Gastrocnemius medialis (tissue), 4 donors: ENCODE measurements around the gene TRMT11. TPM values are rescaled to one million over a fixed set of nuclear protein-coding genes. Genes with fewer than 3 reads are reported as not detected.
"Not testable (repeated sequence)": the region's sequence is repeated elsewhere in the genome, so short reads cannot be mapped to it uniquely, and the experiment has no call there.

Experiments used
- ATAC-seq, 2 donors: fragments of 150-250 bp; one replicate each; pipeline ENCODE4 v1.9.1; 2016
- DNase-seq, 2 donors: peaks; one replicate each; pipeline ENCODE4 v3.0.0-alpha.2; 2019
- H3K27ac ChIP-seq, 4 donors: fragments of 200-600 bp; sonication (generic); 1 replicate in 1 of 4; 2 replicates in 3 of 4; pipeline ENCODE4 v1.5.1; 2016 to 2018; ENCODE audit warnings: mild to moderate bottlenecking in 2 of 4, moderate library complexity in 1 of 4
- H3K27me3 ChIP-seq, 3 donors: fragments of 200-600 bp; sonication (generic) in 2 of 3; 1 replicate in 1 of 3; 2 replicates in 2 of 3; pipeline versions ENCODE4 v1.5.1 to v1.6.0; 2016 to 2019; ENCODE audit warnings: mild to moderate bottlenecking in 1 of 3, moderate library complexity in 1 of 3
- H3K36me3 ChIP-seq, 2 donors: fragments of 200-600 bp; sonication (generic) in 1 of 2; one replicate each; pipeline ENCODE4 v1.5.1; 2017 to 2018
- H3K4me1 ChIP-seq, 2 donors: fragments of 200-600 bp; sonication (generic) in 1 of 2; one replicate each; pipeline ENCODE4 v1.5.1; 2016 to 2017; ENCODE audit warnings: mild to moderate bottlenecking in 2 of 2
- H3K4me3 ChIP-seq, 4 donors: fragments of 200-600 bp; sonication (generic) in 3 of 4; 1 replicate in 1 of 4; 2 replicates in 3 of 4; pipeline ENCODE4 v1.5.1; 2016 to 2019; ENCODE audit warnings: mild to moderate bottlenecking in 2 of 4
- H3K9me3 ChIP-seq, 3 donors: fragments of 200-600 bp; sonication (generic) in 2 of 3; 1 replicate in 1 of 3; 2 replicates in 2 of 3; pipeline ENCODE4 v1.5.1; 2016 to 2019
- CTCF ChIP-seq, 5 experiments: fragments of 450-650 bp in 3 of 5; fragments of 200-600 bp in 2 of 5; sonication (generic) in 2 of 5; IDR thresholded peaks in 4 of 5; conservative IDR thresholded peaks in 1 of 5; 1 replicate in 4 of 5; 2 replicates in 1 of 5; pipeline ENCODE4 v1.5.1; 2016 to 2019; ENCODE audit warnings: antibody characterized with exemption in 5 of 5, mild to moderate bottlenecking in 3 of 5, moderate library complexity in 3 of 5
- POLR2A ChIP-seq, 2 donors: fragments of 450-650 bp; IDR thresholded peaks; one replicate each; pipeline ENCODE4 v1.6.1; 2017; ENCODE audit warnings: antibody characterized with exemption in 2 of 2, mild to moderate bottlenecking in 2 of 2, moderate library complexity in 2 of 2
- in situ Hi-C, 4 donors: fragments of 200-750 bp; cut with MboI; loops; one replicate each; pipeline versions ENCODE4 v1.15.0 to v1.8.0; 2017; ENCODE audit warnings: low sequenced_read_pairs in 4 of 4
- intact Hi-C: fragments of 100-400 bp; cut with DNase I; formaldehyde crosslinking; loops from one replicate; pipeline ENCODE4 v1.15.1; 2023; ENCODE audit warnings: low total_unique reads
- total RNA-seq, 4 donors: library from RNA; depleted of rRNA; stranded (reverse); fragments of >200 nt; gene quantifications; one replicate each; pipeline versions ENCODE4 v1.1.0 to v1.2.3, GENCODE V29; 2016

TRMT11 gene
- total RNA-seq, 4 donors from 2014 or later = 2.5 to 10.2 (median 6.9) TPM

DNA sequence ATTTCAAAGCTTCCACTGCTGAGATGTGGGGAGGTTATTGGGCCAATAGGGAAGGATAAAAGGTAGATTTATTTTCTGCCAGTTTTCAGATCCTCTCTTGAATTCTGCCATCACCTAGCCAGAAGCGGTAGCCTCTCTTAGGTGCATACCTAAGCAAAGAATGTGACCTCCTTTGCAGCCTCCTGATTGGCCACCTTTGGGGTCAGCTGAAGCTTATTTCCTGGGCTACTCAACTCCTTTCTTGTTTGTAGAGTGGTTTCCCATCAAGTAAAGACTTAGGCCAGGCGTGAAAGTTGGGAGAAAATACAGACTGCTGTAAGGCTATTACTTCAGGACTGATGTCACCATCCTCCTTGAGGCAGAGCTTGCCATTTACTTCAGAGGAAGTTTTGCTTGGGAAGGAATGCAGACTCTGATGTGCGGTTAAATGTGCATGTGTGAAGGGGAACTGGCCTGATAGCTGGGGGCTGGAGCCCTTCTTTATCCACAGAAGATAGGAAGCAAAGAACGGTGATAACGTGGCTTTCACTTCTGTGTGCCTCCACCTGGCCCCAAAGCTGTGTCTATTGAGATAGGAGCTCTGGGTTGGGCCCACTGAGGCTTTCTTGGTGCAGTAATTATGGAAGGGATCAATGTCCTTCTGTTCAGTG is 70.1 kb downstream of the TRMT11 start:
- Histone ChIP-seq H3K9me3 (no peaks in the 10 kb centered on the region), H3K4me1 (peaks cover 4 to 7% of the 10 kb centered on the region in 2 donors), H3K36me3 (peaks cover 0 to 4% of the 10 kb centered on the region in 2 donors), H3K4me3 (no peak overlapping the region), H3K27me3 (no peaks in the 10 kb centered on the region), H3K27ac (no peak overlapping the region)
- no peak for TF ChIP-seq POLR2A (IDR thresholded peaks at IDR 0.05)
- no peak for TF ChIP-seq CTCF (IDR thresholded peaks at IDR 0.05 in 4 of 5, conservative IDR thresholded peaks at IDR 0.05 in 1 of 5)
- ATAC-seq (no peak), DNase-seq (no peak)
- intact Hi-C loops = no loop called here
- in situ Hi-C loops = no loop called here

DNA sequence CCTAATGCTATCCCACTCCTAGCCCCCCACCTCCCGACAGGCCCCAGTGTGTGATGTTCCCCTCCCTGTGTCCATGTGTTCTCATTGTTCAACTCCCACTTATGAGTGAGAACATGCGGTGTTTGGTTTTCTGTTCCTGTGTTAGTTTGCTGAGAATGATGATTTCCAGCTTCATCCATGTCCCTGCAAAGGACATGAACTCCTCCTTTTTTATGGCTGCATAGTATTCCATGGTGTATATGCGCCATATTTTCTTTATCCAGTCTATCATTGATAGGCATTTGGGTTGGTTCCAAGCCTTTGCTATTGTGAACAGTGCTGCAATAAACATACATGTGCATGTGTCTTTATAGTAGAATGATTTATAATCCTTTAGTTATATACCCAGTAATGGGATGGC is 71.7 kb downstream of the TRMT11 start:
- H3K27ac ChIP-seq, H3K27me3 ChIP-seq, in situ Hi-C loops, H3K4me3 ChIP-seq, DNase-seq, H3K36me3 ChIP-seq, intact Hi-C loops, ATAC-seq, H3K9me3 ChIP-seq, H3K4me1 ChIP-seq: not testable (repeated sequence)

- no peaks in the 10 kb centered on the region for H3K9me3 ChIP-seq
- no peak overlapping the region for H3K4me3 ChIP-seq
- DNase-seq (no peak), ATAC-seq (no peak)
- H3K27me3 ChIP-seq = no peaks in the 10 kb centered on the region
- TF ChIP-seq POLR2A (IDR thresholded peaks at IDR 0.05) = no peak
- no peak for TF ChIP-seq CTCF (IDR thresholded peaks at IDR 0.05 in 4 of 5, conservative IDR thresholded peaks at IDR 0.05 in 1 of 5)
- H3K27ac ChIP-seq = no peak overlapping the region
- intact Hi-C loops (no loop called here), in situ Hi-C loops (no loop called here)
- peaks cover 0 to 7% of the 10 kb centered on the region in 2 donors for H3K4me1 ChIP-seq
- no peaks in the 10 kb centered on the region for H3K36me3 ChIP-seq
Observed at GRCh38 chr6:126060400-126060799, 74.1 kb downstream of the TRMT11 start.

DNA sequence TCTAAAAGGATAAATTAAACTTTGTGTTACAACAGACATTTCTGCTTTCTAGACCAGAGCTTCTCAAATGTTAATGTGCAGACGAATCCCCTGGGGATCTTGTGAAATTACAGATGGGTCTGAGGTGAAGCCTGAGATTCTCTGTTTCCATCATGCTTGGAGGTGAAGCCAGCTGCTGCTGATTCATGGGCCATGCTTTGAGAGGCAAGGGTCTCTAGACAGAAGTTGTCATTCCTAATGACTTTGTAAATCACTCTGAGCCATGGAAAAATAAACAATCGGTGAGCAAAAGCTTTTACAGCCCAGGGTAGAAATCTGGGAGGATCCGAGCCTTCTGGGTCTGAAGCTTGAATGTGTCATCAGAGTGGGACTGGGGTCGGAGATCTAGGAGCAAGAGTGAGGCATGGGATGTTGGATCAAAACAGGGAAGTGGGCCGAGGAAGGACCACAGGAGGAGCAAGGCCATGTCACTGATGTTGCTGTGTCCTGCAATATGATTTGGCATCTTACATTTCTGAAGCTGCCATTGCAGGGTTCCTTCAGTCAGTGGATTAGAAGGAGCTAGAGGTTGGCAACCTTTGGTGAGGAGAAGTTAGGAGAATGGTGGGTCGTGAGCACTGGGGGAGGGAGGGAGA is 77.3 kb downstream of the TRMT11 start:
- H3K4me1 ChIP-seq = peaks cover 0 to 7% of the 10 kb centered on the region in 2 donors
- H3K4me3 ChIP-seq = no peak overlapping the region
- H3K36me3 ChIP-seq = no peaks in the 10 kb centered on the region
- intact Hi-C loops = no loop called here
- DNase-seq (no peak), ATAC-seq (no peak)
- TF ChIP-seq POLR2A (IDR thresholded peaks at IDR 0.05) = no peak
- TF ChIP-seq CTCF (IDR thresholded peaks at IDR 0.05 in 4 of 5, conservative IDR thresholded peaks at IDR 0.05 in 1 of 5) = no peak
- H3K27ac ChIP-seq = no peak overlapping the region
- in situ Hi-C loops = no loop called here
- no peaks in the 10 kb centered on the region for H3K27me3 ChIP-seq
- H3K9me3 ChIP-seq = no peaks in the 10 kb centered on the region

GRCh38 chr6:126064257-126064747 is 78.0 kb downstream of the TRMT11 start:
- no peaks in the 10 kb centered on the region for H3K9me3 ChIP-seq
- in situ Hi-C loops = no loop called here

More at GRCh38 chr6:126064257-126064747, 78.0 kb downstream of the TRMT11 start:
- H3K36me3 ChIP-seq = no peaks in the 10 kb centered on the region
- no peak for TF ChIP-seq POLR2A (IDR thresholded peaks at IDR 0.05)
- ATAC-seq (no peak), DNase-seq (no peak)
- intact Hi-C loops = no loop called here
- no peaks in the 10 kb centered on the region for H3K27me3 ChIP-seq
- no peak overlapping the region for H3K4me3 ChIP-seq
- H3K4me1 ChIP-seq = peaks cover 0 to 7% of the 10 kb centered on the region in 2 donors
- H3K27ac ChIP-seq = no peak overlapping the region
